ENCODE measurements around the gene COBL. TPM values are rescaled to one million over a fixed set of nuclear protein-coding genes. Genes with fewer than 3 reads are reported as not detected.

The COBL gene
- polyA plus RNA-seq, 3 donors = not detected

- no peaks in the 10 kb centered on the region for H3K4me1 ChIP-seq (ENCODE audit: control insufficient read depth in 1 of 2, insufficient read depth in 2 of 2, low read length in 2 of 2)
- Mint-ChIP-seq H3K4me3 (no peak overlapping the region), H3K27me3 (ENCODE audit: low read depth in 3 of 3) (no peaks in the 10 kb centered on the region), H3K9me3 (peaks cover 0 to 6% (median 0%) of the 10 kb centered on the region in 7 donors), H3K4me1 (no peaks in the 10 kb centered on the region), H3K36me3 (no peaks in the 10 kb centered on the region), H3K27ac (no peak overlapping the region)
- H3K9ac ChIP-seq (ENCODE audit: insufficient read depth, low read length, poor library complexity, severe bottlenecking) = no peak overlapping the region
- no peak overlapping the region for H3K27ac ChIP-seq (ENCODE audit: low read depth in 1 of 2, low read length in 2 of 2)
- intact Hi-C loops (cut with micrococcal nuclease) = no loop called here
- no peak overlapping the region for H3K4me3 ChIP-seq (replicated peaks in 1 of 3; ENCODE audit: low read depth in 2 of 3, low read length in 3 of 3)
- TF ChIP-seq, protein P1, sequence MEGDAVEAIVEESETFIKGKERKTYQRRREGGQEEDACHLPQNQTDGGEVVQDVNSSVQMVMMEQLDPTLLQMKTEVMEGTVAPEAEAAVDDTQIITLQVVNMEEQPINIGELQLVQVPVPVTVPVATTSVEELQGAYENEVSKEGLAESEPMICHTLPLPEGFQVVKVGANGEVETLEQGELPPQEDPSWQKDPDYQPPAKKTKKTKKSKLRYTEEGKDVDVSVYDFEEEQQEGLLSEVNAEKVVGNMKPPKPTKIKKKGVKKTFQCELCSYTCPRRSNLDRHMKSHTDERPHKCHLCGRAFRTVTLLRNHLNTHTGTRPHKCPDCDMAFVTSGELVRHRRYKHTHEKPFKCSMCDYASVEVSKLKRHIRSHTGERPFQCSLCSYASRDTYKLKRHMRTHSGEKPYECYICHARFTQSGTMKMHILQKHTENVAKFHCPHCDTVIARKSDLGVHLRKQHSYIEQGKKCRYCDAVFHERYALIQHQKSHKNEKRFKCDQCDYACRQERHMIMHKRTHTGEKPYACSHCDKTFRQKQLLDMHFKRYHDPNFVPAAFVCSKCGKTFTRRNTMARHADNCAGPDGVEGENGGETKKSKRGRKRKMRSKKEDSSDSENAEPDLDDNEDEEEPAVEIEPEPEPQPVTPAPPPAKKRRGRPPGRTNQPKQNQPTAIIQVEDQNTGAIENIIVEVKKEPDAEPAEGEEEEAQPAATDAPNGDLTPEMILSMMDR (IDR thresholded peaks at IDR 0.05) = no peak
- H3K27me3 ChIP-seq (ENCODE audit: control insufficient read depth in 2 of 2, insufficient read depth in 2 of 2, low read length in 2 of 2) = no peaks in the 10 kb centered on the region
- H3K4me2 ChIP-seq (replicated peaks; ENCODE audit: extremely low read depth, low read length, poor library complexity, severe bottlenecking) = no peak overlapping the region
- no peak for DNase-seq
- no peaks in the 10 kb centered on the region for H3K36me3 ChIP-seq (replicated peaks in 1 of 2; ENCODE audit: control insufficient read depth in 1 of 2, insufficient read depth in 2 of 2, low read length in 2 of 2)
- no peak overlapping the region for H2AFZ ChIP-seq (ENCODE audit: insufficient read depth, low read depth, low read length, poor library complexity, severe bottlenecking)
- H3K9me3 ChIP-seq (replicated peaks in 1 of 2; ENCODE audit: control insufficient read depth in 1 of 2, insufficient read depth in 1 of 2, low read length in 2 of 2) = no peaks in the 10 kb centered on the region
- no CpG with 5 or more reads among the region's 2 CpGs for WGBS (ENCODE audit: insufficient coverage)
- no peaks in the 10 kb centered on the region for H4K20me1 ChIP-seq (ENCODE audit: insufficient read depth, low read length)
- no peaks in the 10 kb centered on the region for H3K79me2 ChIP-seq (ENCODE audit: insufficient read depth, low read length)
Measured at GRCh38 chr7:51354434-51354833, 37.8 kb upstream of the COBL start.

GRCh38 chr7:51352174-51353100 lies 35.8 kb upstream of the COBL start:
- TF ChIP-seq, protein P1 (IDR thresholded peaks at IDR 0.05) = no peak
- H3K36me3 ChIP-seq (replicated peaks in 1 of 2; ENCODE audit: control insufficient read depth in 1 of 2, insufficient read depth in 2 of 2, low read length in 2 of 2) = no peaks in the 10 kb centered on the region
- WGBS (ENCODE audit: insufficient coverage) = 86% methylated on average over 7 of the region's 10 CpGs
- no peak overlapping the region for H2AFZ ChIP-seq (ENCODE audit: insufficient read depth, low read depth, low read length, poor library complexity, severe bottlenecking)
- no peaks in the 10 kb centered on the region for H3K27me3 ChIP-seq (ENCODE audit: control insufficient read depth in 2 of 2, insufficient read depth in 2 of 2, low read length in 2 of 2)
- no peak overlapping the region for H3K4me2 ChIP-seq (replicated peaks; ENCODE audit: extremely low read depth, low read length, poor library complexity, severe bottlenecking)
- H3K9me3 Mint-ChIP-seq = peaks cover 0 to 6% (median 0%) of the 10 kb centered on the region in 7 donors
- no peak overlapping the region for H3K9ac ChIP-seq (ENCODE audit: insufficient read depth, low read length, poor library complexity, severe bottlenecking)
- no peak overlapping the region for H3K4me3 Mint-ChIP-seq
- H4K20me1 ChIP-seq (ENCODE audit: insufficient read depth, low read length) = no peaks in the 10 kb centered on the region
- no peaks in the 10 kb centered on the region for H3K9me3 ChIP-seq (replicated peaks in 1 of 2; ENCODE audit: control insufficient read depth in 1 of 2, insufficient read depth in 1 of 2, low read length in 2 of 2)
- no peaks in the 10 kb centered on the region for H3K36me3 Mint-ChIP-seq
- H3K4me1 Mint-ChIP-seq = no peaks in the 10 kb centered on the region
- H3K79me2 ChIP-seq (ENCODE audit: insufficient read depth, low read length) = no peaks in the 10 kb centered on the region
- no peak for DNase-seq
- intact Hi-C loops (cut with micrococcal nuclease) = no loop called here
- no peak overlapping the region for H3K27ac ChIP-seq (ENCODE audit: low read depth in 1 of 2, low read length in 2 of 2)
- H3K4me3 ChIP-seq (replicated peaks in 1 of 3; ENCODE audit: low read depth in 2 of 3, low read length in 3 of 3) = no peak overlapping the region
- H3K27me3 Mint-ChIP-seq (ENCODE audit: low read depth in 3 of 3) = no peaks in the 10 kb centered on the region
- H3K4me1 ChIP-seq (ENCODE audit: control insufficient read depth in 1 of 2, insufficient read depth in 2 of 2, low read length in 2 of 2) = no peaks in the 10 kb centered on the region
- H3K27ac Mint-ChIP-seq = no peak overlapping the region

Data from CD14-positive monocyte (primary cell).